Measurements from ENCODE around the gene HOXB1.

GRCh38 chr17:48549281-48549630, 18.4 kb upstream of the HOXB1 start:
- TF ChIP-seq CTCF (IDR thresholded peaks at IDR 0.05) (no peak), EP300 (IDR thresholded peaks at IDR 0.05) (no peak), POLR2A (IDR thresholded peaks at IDR 0.05) (no peak)

Measured in suprapubic skin (tissue), 3 donors.